Myocyte (in vitro differentiated cells): ENCODE measurements around the gene GNAQ. TPM values are rescaled to one million over a fixed set of nuclear protein-coding genes. Genes with fewer than 3 reads are reported as not detected.
A peak's percentile ranks its signal among the peaks of the same experiment; 100 is the strongest.
"Not testable (repeated sequence)": the region's sequence is repeated elsewhere in the genome, so short reads cannot be mapped to it uniquely, and the experiment has no call there.

ENCODE experiments used
- DNase-seq: peaks from one replicate; pipeline ENCODE4 v3.0.0-alpha.2; 2012; ENCODE audit warnings: low read depth
- polyA plus RNA-seq: library from polyadenylated mRNA; unstranded; fragments of >200 nt; gene quantifications from one replicate; pipeline ENCODE4 v1.2.1, GENCODE V29; 2012; ENCODE audit warnings: missing spikeins
- total RNA-seq: library from RNA; depleted of rRNA; stranded (reverse); fragments of >200 nt; gene quantifications from 2 replicates; pipeline ENCODE4 v1.2.3, GENCODE V29; 2014

The GNAQ gene
- total RNA-seq, result 25.3 and 29.9 TPM in 2 replicates
- polyA plus RNA-seq, result 25.7 TPM

- no peak for DNase-seq
Observed at GRCh38 chr9:78031444-78031892, at the start of gene GNAQ. TSS of gene GNAQ (minus strand) at chr9:78031811. CDS start at chr9:78031235, 576 bp downstream.

- no peak for DNase-seq
Observed at GRCh38 chr9:78074385-78075291, 43.0 kb upstream of the GNAQ start.

GRCh38 chr9:78073722-78074121 lies 42.1 kb upstream of the GNAQ start:
- DNase-seq, result peak; percentile 5

GRCh38 chr9:78072586-78073199 lies 41.1 kb upstream of the GNAQ start:
- no peak for DNase-seq

- no peak for DNase-seq
Observed at GRCh38 chr9:78070521-78070920, 38.9 kb upstream of the GNAQ start.

- DNase-seq, result peak; percentile 11
Observed at GRCh38 chr9:78064075-78064474, 32.5 kb upstream of the GNAQ start.

GRCh38 chr9:78062710-78063109 lies 31.1 kb upstream of the GNAQ start:
- no peak for DNase-seq

- not testable (repeated sequence) for DNase-seq
Observed at GRCh38 chr9:78054218-78054617, 22.6 kb upstream of the GNAQ start.

GRCh38 chr9:78053627-78054026 lies 22.0 kb upstream of the GNAQ start:
- no peak for DNase-seq

GRCh38 chr9:78050421-78050820 lies 18.8 kb upstream of the GNAQ start:
- DNase-seq, result no peak

GRCh38 chr9:78049484-78049883 lies 17.9 kb upstream of the GNAQ start:
- DNase-seq, result no peak

GRCh38 chr9:78047106-78047505 lies 15.5 kb upstream of the GNAQ start:
- DNase-seq, result no peak

- DNase-seq, result no peak
Observed at GRCh38 chr9:78046112-78046511, 14.5 kb upstream of the GNAQ start.

GRCh38 chr9:78044886-78045285 lies 13.3 kb upstream of the GNAQ start:
- DNase-seq, result no peak

GRCh38 chr9:78044189-78044588 lies 12.6 kb upstream of the GNAQ start:
- DNase-seq, result no peak

- DNase-seq, result no peak
Observed at GRCh38 chr9:78041971-78042370, 10.4 kb upstream of the GNAQ start.

GRCh38 chr9:78040726-78041125 lies 9.1 kb upstream of the GNAQ start:
- no peak for DNase-seq

GRCh38 chr9:78038620-78039300 lies 7.1 kb upstream of the GNAQ start:
- no peak for DNase-seq

- peak; percentile 85 for DNase-seq
Observed at GRCh38 chr9:78035383-78035993, 3.9 kb upstream of the GNAQ start.

GRCh38 chr9:78033870-78034269 lies 2.3 kb upstream of the GNAQ start:
- no peak for DNase-seq

GRCh38 chr9:78032730-78033457 lies 1.3 kb upstream of the GNAQ start:
- no peak for DNase-seq
